Measurements from ENCODE around the gene SGCA.

The SGCA gene

GRCh38 chr17:50172936-50173334 lies 7.1 kb downstream of the SGCA start:
- no peak for DNase-seq
- Mint-ChIP-seq H3K27ac (no peak overlapping the region), H3K36me3 (no peaks in the 10 kb centered on the region), H3K27me3 (no peaks in the 10 kb centered on the region), H3K4me3 (no peak overlapping the region), H3K9me3 (no peaks in the 10 kb centered on the region), H3K4me1 (peaks cover 14 to 25% of the 10 kb centered on the region in 2 donors)
- ATAC-seq (replicated peaks) = no peak

GRCh38 chr17:50173335-50173941 lies 7.6 kb downstream of the SGCA start:
- no peak overlapping the region for H3K27ac Mint-ChIP-seq
- ATAC-seq (replicated peaks) = no peak

GRCh38 chr17:50174444-50174843 lies 8.6 kb downstream of the SGCA start:
- no peaks in the 10 kb centered on the region for H3K27me3 Mint-ChIP-seq
- H3K4me3 Mint-ChIP-seq = no peak overlapping the region
- no peak for DNase-seq
- no peaks in the 10 kb centered on the region for H3K9me3 Mint-ChIP-seq
- ATAC-seq (replicated peaks) = no peak
- H3K36me3 Mint-ChIP-seq = no peaks in the 10 kb centered on the region
- H3K4me1 Mint-ChIP-seq = peaks cover 13 to 23% of the 10 kb centered on the region in 2 donors
- no peak overlapping the region for H3K27ac Mint-ChIP-seq

More at GRCh38 chr17:50173335-50173941, 7.6 kb downstream of the SGCA start:
- Mint-ChIP-seq H3K4me1 (peaks cover 19 to 29% of the 10 kb centered on the region in 2 donors), H3K27me3 (no peaks in the 10 kb centered on the region), H3K4me3 (no peak overlapping the region), H3K36me3 (no peaks in the 10 kb centered on the region), H3K9me3 (no peaks in the 10 kb centered on the region)
- DNase-seq = no peak

GRCh38 chr17:50175035-50175807 lies 9.4 kb downstream of the SGCA start:
- H3K4me3 Mint-ChIP-seq = no peak overlapping the region
- H3K9me3 Mint-ChIP-seq = no peaks in the 10 kb centered on the region
- H3K27me3 Mint-ChIP-seq = no peaks in the 10 kb centered on the region
- peaks cover 13 to 21% of the 10 kb centered on the region in 2 donors for H3K4me1 Mint-ChIP-seq
- no peaks in the 10 kb centered on the region for H3K36me3 Mint-ChIP-seq
- ATAC-seq (replicated peaks) = no peak
- no peak for DNase-seq
- H3K27ac Mint-ChIP-seq = no peak overlapping the region

- H3K36me3 Mint-ChIP-seq = no peaks in the 10 kb centered on the region
- H3K9me3 Mint-ChIP-seq = no peaks in the 10 kb centered on the region
- H3K27me3 Mint-ChIP-seq = no peaks in the 10 kb centered on the region
- no peak overlapping the region for H3K4me3 Mint-ChIP-seq
- peaks cover 11 to 15% of the 10 kb centered on the region in 2 donors for H3K4me1 Mint-ChIP-seq
- ATAC-seq (replicated peaks) (no peak), DNase-seq (no peak)
- H3K27ac Mint-ChIP-seq = no peak overlapping the region
These were observed 11.0 kb downstream of the SGCA start for GRCh38 chr17:50176559-50177357.

- H3K9me3 Mint-ChIP-seq = no peaks in the 10 kb centered on the region
- no peak overlapping the region for H3K27ac Mint-ChIP-seq
- ATAC-seq (replicated peaks) = no peak
- H3K4me1 Mint-ChIP-seq = peaks cover 14 to 19% of the 10 kb centered on the region in 2 donors
- no peak overlapping the region for H3K4me3 Mint-ChIP-seq
- H3K36me3 Mint-ChIP-seq = no peaks in the 10 kb centered on the region
- no peak for DNase-seq
- no peaks in the 10 kb centered on the region for H3K27me3 Mint-ChIP-seq
These were observed 11.7 kb downstream of the SGCA start for GRCh38 chr17:50177476-50177875.

GRCh38 chr17:50177983-50178834 lies 12.4 kb downstream of the SGCA start:
- DNase-seq (peak; percentile 51), ATAC-seq (replicated peaks) (peak; percentile 95 to 97)
- Mint-ChIP-seq H3K36me3 (no peaks in the 10 kb centered on the region), H3K4me3 (peak overlapping the region; percentile 29 to 74), H3K27me3 (no peaks in the 10 kb centered on the region), H3K9me3 (no peaks in the 10 kb centered on the region), H3K4me1 (peaks cover 18 to 24% of the 10 kb centered on the region in 2 donors), H3K27ac (no peak overlapping the region)

GRCh38 chr17:50180111-50180510 lies 14.3 kb downstream of the SGCA start:
- Mint-ChIP-seq H3K4me3 (no peak overlapping the region), H3K36me3 (no peaks in the 10 kb centered on the region), H3K27me3 (no peaks in the 10 kb centered on the region), H3K27ac (no peak overlapping the region), H3K9me3 (no peaks in the 10 kb centered on the region), H3K4me1 (peaks cover 33 to 43% of the 10 kb centered on the region in 2 donors)
- DNase-seq (no peak), ATAC-seq (replicated peaks) (no peak)

- DNase-seq (no peak), ATAC-seq (replicated peaks) (no peak)
- Mint-ChIP-seq H3K4me3 (no peak overlapping the region), H3K27ac (no peak overlapping the region), H3K27me3 (no peaks in the 10 kb centered on the region), H3K36me3 (no peaks in the 10 kb centered on the region), H3K9me3 (no peaks in the 10 kb centered on the region), H3K4me1 (peaks cover 38 to 48% of the 10 kb centered on the region in 2 donors)
These were observed 14.8 kb downstream of the SGCA start for GRCh38 chr17:50180620-50181019.

GRCh38 chr17:50181144-50181543 lies 15.3 kb downstream of the SGCA start:
- Mint-ChIP-seq H3K27ac (no peak overlapping the region), H3K36me3 (no peaks in the 10 kb centered on the region), H3K4me1 (peaks cover 41 to 52% of the 10 kb centered on the region in 2 donors), H3K4me3 (no peak overlapping the region), H3K9me3 (no peaks in the 10 kb centered on the region), H3K27me3 (no peaks in the 10 kb centered on the region)
- DNase-seq = no peak
- no peak for ATAC-seq (replicated peaks)

- no peaks in the 10 kb centered on the region for H3K9me3 Mint-ChIP-seq
- no peaks in the 10 kb centered on the region for H3K27me3 Mint-ChIP-seq
- peak overlapping the region; percentile 60 for H3K27ac Mint-ChIP-seq
- no peak for DNase-seq
- H3K4me3 Mint-ChIP-seq = no peak overlapping the region
- H3K4me1 Mint-ChIP-seq = peaks cover 42 to 52% of the 10 kb centered on the region in 2 donors
- no peak for ATAC-seq (replicated peaks)
- H3K36me3 Mint-ChIP-seq = no peaks in the 10 kb centered on the region
These were observed 16.1 kb downstream of the SGCA start for GRCh38 chr17:50181591-50182560.

- ATAC-seq (replicated peaks) (no peak), DNase-seq (no peak)
- Mint-ChIP-seq H3K4me3 (no peak overlapping the region), H3K4me1 (peaks cover 42 to 49% of the 10 kb centered on the region in 2 donors), H3K27me3 (no peaks in the 10 kb centered on the region), H3K27ac (no peak overlapping the region), H3K9me3 (no peaks in the 10 kb centered on the region), H3K36me3 (no peaks in the 10 kb centered on the region)
These were observed 17.1 kb downstream of the SGCA start for GRCh38 chr17:50182783-50183420.
